ENCODE results near the gene TNS1.

Gene TNS1

GRCh38 chr2:217839750-217840107, 163.1 kb downstream of the TNS1 start:
- no peak for DNase-seq

- DNase-seq = no peak
These were observed 163.6 kb downstream of the TNS1 start for GRCh38 chr2:217839073-217839749.

GRCh38 chr2:217838409-217838831, 164.4 kb downstream of the TNS1 start:
- no peak for DNase-seq

- DNase-seq = no peak
These were observed 165.3 kb downstream of the TNS1 start for GRCh38 chr2:217837530-217837929.

- no peak for DNase-seq
These were observed 165.8 kb downstream of the TNS1 start for GRCh38 chr2:217836901-217837491.

GRCh38 chr2:217835931-217836891, 166.6 kb downstream of the TNS1 start:
- no peak for DNase-seq

- DNase-seq = no peak
These were observed 167.9 kb downstream of the TNS1 start for GRCh38 chr2:217834744-217835513.

- DNase-seq = no peak
These were observed 168.7 kb downstream of the TNS1 start for GRCh38 chr2:217834057-217834620.

- DNase-seq = no peak
These were observed 169.4 kb downstream of the TNS1 start for GRCh38 chr2:217833439-217833838.

GRCh38 chr2:217832987-217833386, 169.8 kb downstream of the TNS1 start:
- no peak for DNase-seq

GRCh38 chr2:217832115-217832514, 170.7 kb downstream of the TNS1 start:
- no peak for DNase-seq

- no peak for DNase-seq
These were observed 171.5 kb downstream of the TNS1 start for GRCh38 chr2:217831306-217831705.

- DNase-seq = no peak
These were observed 172.0 kb downstream of the TNS1 start for GRCh38 chr2:217830807-217831206.

- DNase-seq = no peak
These were observed 172.7 kb downstream of the TNS1 start for GRCh38 chr2:217830061-217830460.

GRCh38 chr2:217829420-217829819, 173.4 kb downstream of the TNS1 start:
- no peak for DNase-seq

- no peak for DNase-seq
These were observed 174.5 kb downstream of the TNS1 start for GRCh38 chr2:217828336-217828735.

- no peak for DNase-seq
These were observed 175.2 kb downstream of the TNS1 start for GRCh38 chr2:217827430-217828201.

GRCh38 chr2:217826991-217827390, 175.8 kb downstream of the TNS1 start:
- DNase-seq = no peak

- no peak for DNase-seq
These were observed 176.3 kb downstream of the TNS1 start for GRCh38 chr2:217826520-217826919.

- no peak for DNase-seq
These were observed 177.1 kb downstream of the TNS1 start for GRCh38 chr2:217825469-217826235.

- no peak for DNase-seq
These were observed 178.6 kb downstream of the TNS1 start for GRCh38 chr2:217824223-217824622.

Measured in NCI-H187 treated with DMSO at 0.1 percent for 48 hours (cell line).